Stimulated activated CD4-positive, alpha-beta T cell treated with anti-CD3 and anti-CD28 coated beads, Interleukin-4, amount 100 ng/mL, for 48 hours (primary cell): ENCODE results near the gene ZNF358.
"Not testable (repeated sequence)": the region's sequence is repeated elsewhere in the genome, so short reads cannot be mapped to it uniquely, and the experiment has no call there.

ENCODE experiments used
- DNase-seq, 2 donors: peaks; one replicate each; pipeline ENCODE4 v3.0.0-alpha.2; 2020; ENCODE audit warnings: low read depth in 2 of 2

The ZNF358 gene

DNA sequence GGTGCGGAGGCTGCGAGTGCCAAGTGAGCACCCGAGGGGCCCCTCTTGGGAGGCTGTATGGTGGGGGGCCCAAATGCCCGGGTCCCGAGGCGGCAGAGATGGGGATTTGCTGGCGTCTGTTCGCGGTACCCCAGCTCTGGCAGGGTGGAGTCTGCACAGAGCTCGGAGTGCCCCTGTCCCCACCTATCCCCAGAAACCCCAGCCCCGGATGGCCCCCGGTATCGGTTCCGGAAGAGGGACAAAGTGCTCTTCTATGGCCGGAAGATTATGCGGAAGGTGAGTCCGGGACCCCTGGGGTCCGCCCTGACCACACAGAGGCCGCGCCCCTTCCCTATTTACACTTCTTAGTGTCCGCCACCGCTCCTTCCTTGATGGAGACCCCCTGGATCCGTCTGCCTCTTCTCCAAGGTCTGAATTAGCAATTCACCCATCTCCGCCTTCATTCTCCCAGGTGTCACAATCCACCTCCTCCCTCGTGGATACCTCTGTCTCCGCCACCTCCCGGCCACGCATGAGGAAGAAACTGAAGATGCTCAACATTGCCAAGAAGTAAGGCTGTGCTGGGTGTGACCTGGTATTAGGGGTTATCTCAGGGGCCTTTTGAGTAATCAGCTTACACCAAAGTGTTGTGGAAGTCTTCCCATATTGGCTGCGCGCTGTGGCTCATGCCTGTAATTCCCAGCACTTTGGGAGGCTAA, 20.2 kb downstream of the ZNF358 start:
- no peak for DNase-seq

DNA sequence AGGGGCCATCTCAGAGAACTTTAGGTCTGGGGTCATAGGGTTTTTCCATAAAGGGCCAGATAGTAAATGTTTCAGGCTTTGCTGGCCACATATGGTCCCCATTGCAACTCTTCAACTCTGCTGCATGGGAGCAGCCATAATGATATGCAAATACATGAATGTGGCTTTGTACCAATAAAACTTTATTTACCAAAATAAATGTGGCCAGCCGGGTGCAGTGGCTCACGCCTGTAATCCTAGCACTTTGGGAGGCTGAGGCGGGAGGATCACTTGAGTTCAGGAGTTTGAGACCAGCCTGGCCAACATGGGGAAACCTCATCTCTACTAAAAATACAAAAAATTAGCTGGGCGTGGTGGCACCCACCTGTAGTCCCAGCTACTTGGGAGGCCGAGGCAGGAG, 23.1 kb downstream of the ZNF358 start:
- DNase-seq, result not testable (repeated sequence)

DNA sequence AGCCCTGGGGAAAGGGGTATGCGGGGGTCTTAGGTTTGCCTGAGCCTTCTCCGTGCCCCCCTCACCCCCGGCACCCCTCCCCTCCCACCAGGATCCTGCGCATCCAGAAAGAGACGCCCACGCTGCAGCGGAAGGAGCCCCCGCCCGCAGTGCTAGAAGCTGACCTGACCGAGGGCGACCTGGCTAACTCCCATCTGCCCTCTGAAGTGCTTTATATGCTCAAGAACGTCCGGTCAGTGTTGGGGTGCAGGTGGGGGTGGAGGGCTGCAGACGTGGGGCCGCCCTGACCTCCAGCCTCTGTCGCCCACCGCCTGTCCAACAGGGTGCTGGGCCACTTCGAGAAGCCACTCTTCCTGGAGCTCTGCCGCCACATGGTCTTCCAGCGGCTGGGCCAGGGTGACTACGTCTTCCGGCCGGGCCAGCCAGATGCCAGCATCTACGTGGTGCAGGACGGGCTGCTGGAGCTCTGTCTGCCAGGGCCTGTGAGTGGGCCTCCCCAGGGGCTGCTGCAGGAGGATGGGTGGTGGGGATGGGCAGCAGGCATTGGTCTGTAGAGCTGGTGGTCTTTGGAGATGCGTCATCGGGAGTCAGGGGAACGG, 24.0 kb downstream of the ZNF358 start:
- DNase-seq, result no peak

DNA sequence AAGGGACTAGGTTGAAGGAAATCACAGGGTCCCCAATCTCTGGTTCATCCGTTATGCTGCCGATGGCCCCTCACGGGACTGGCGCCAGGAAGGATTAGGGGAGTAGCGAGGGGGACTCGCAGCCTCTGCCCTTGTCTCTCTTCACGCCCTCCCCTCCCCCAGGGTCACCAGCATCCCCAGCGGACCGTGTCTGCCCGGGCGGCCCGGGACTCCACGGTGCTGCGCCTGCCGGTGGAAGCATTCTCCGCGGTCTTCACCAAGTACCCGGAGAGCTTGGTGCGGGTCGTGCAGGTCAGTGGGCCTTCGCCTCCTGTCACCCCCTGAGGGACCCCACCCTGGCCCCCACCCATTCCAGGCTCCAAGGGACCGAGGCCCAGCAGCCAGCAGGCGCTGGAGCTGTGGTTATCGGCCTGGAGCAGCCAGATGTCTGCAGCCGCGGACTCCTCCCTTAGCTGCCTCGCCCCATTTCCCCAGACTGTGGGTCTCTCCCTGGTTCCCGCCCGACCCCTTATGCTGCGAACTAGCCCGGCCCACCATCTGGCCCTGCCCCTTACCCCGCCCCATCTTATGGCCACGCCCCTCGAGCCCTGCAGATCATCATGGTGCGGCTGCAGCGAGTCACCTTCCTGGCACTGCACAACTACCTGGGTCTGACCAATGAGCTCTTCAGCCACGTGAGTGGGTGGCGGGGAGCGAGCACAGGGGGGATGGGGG, 25.0 kb downstream of the ZNF358 start:
- DNase-seq, result peak; percentile 26 to 45

DNA sequence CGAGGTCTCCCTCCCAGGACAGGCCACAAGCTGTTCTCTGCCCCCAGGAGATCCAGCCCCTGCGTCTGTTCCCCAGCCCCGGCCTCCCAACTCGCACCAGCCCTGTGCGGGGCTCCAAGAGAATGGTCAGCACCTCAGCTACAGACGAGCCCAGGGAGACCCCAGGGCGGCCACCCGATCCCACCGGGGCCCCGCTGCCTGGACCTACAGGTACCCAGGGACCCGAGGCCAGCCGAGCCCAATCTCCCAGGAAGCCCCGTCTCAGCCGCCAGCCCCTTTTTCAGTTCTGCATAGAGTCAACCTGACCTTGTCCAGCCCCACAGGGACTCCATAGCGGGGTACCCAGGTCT, 25.5 kb downstream of the ZNF358 start:
- DNase-seq, result no peak

DNA sequence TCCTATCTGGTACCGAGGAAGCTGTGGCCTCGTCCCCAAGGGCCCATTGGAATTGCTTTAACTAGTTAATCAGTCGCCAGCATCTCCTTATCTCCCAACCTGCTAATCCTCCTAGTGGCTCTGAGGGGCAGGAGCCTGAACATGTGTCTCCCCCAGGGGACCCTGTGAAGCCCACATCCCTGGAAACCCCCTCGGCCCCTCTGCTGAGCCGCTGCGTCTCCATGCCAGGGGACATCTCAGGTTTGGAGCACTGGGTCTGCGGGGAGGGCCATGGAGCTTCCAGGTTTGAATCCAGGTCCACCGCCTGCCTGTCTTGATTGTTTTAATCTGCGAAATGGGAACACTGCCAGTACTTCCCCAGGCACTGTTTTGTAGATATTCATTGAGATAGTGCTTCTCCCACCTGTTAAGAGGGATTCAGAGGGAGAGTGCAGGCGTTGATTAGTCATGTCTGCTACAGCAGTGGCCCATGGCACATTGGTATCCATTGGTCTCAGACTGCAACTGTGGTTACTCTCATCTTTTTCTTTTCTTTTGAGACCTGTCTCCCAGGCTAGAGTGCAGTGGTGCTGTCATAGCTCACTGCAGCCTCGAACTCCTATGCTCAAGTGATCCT, 26.0 kb downstream of the ZNF358 start:
- no peak for DNase-seq

DNA sequence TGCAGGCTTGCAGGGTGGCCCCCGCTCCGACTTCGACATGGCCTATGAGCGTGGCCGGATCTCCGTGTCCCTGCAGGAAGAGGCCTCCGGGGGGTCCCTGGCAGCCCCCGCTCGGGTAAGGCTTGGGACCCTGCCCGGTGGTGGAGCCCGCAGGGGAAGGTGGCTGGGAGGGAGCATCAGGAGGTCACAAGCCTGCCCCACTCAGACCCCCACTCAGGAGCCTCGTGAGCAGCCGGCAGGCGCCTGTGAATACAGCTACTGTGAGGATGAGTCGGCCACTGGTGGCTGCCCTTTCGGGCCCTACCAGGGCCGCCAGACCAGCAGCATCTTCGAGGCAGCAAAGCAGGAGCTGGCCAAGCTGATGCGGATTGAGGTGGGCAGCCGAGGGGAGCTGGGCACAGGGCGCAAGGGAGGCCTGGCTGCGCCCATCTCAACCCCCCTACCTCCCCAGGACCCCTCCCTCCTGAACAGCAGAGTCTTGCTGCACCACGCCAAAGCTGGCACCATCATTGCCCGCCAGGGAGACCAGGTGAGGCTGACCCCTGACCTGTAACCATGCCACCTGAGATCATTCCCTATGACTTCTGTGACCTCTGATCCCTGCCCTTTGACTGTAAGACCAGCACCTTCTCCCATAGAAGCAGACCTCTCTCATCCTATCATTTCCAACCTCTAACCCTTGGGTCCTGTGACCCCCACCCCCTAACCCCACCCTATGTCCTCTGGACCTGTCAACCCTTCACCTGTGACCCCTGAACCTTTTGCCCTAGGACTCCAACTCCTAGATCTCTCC, 26.8 kb downstream of the ZNF358 start:
- no peak for DNase-seq

DNA sequence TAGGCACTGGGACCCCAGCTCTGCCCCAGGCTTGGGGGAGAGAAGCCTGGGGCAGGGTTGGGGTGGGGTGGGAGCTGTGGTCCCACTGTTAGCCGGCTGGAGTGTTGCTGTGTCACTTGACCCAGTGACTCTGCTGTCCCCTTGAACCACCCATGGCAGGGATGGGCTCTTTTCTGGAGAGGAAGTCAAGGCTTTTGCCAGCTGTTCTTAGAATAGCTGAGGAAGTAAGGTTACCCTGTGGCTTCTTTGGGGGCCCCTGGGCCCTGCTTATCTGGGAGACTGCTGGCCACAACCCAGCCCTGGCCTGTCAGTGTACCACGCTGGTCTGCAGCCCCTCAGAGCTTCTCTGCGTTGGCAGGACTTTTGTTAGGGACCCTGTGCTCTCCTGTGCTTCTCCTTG, 28.7 kb downstream of the ZNF358 start:
- no peak for DNase-seq

DNA sequence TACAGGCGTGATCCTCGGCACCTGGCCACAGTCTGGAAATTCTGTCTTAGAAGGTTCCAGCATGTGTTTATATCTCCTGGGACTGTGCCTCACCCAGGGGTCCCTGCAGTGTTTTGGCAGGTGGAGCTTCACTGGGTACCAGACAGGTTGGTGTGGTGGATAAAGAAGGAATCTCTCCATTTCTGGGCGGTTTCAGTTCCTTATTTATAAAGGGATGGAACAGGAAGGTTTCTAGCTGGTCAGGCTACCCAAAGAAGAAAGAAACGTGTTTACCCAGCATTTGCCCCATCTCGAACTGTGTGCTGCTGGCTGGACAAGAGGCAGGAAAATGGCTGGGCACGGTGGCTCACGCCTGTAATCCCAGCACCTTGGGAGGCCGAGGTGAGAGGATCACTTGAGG, 29.4 kb downstream of the ZNF358 start:
- no peak for DNase-seq

DNA sequence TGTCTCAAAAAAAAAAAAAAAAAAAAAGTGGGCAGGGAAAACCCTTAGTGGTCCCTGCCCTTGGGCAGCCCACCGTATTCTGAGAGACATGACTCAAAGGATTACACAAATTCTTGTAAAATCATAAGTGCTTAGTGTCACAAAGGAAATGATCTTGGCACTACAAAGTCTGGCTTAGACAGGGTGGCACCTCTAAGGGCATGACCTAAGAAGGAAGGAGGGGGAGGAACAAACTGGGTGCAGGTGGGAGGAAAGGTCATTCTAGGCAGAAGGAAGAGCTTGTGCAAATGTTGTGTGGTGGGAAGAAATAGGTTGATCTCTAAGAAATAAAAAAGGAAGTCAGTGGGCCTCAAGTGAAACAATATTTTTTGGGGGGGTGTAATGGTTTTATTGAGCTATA, 30.0 kb downstream of the ZNF358 start:
- no peak for DNase-seq

DNA sequence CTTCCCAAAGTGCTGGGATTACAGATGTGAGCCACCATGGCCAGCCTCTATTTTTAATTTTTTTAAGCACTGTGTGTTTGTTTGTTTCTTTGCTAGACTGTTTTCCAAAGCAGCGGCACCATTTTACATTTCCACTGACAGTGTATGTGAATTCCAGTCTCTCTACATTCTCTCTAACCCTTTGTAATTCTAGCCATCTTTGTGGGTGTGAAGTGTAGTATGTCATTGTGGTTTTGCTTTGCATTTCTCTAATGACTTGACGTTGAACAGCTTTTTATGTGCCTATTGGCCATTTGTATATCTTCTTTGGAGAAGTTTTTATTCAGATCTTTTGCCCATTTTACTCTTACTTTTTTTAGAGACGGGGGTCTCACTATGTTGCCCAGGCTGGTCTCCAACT, 31.3 kb downstream of the ZNF358 start:
- DNase-seq, result no peak

DNA sequence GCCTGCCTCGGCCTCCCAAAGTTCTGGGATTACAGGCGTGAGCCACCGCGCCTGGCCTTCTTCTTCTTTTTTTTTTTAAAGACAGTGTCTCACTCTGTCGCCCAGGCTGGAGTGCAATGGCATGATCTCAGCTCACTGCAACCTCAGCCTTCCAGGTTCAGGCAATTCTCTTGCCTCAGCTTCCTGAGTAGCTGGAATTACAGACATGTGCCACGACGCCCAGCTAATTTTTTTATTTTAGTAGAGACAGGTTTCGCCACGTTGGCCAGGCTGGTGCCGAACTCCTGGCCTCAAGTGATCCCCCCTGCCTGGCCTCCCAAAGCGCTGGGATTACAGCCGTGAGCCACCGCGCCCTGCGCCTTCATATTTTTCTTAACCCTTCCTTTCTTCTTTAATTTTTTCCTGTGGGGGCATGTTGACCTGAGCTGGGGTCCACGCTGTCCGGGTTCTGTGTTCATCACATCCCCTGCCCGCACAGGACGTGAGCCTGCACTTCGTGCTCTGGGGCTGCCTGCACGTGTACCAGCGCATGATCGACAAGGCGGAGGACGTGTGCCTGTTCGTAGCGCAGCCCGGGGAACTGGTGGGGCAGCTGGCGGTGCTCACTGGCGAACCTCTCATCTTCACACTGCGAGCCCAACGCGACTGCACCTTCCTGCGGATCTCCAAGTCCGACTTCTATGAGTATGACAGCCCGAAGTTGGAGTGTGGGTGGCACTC, 33.7 kb downstream of the ZNF358 start:
- DNase-seq, result no peak

DNA sequence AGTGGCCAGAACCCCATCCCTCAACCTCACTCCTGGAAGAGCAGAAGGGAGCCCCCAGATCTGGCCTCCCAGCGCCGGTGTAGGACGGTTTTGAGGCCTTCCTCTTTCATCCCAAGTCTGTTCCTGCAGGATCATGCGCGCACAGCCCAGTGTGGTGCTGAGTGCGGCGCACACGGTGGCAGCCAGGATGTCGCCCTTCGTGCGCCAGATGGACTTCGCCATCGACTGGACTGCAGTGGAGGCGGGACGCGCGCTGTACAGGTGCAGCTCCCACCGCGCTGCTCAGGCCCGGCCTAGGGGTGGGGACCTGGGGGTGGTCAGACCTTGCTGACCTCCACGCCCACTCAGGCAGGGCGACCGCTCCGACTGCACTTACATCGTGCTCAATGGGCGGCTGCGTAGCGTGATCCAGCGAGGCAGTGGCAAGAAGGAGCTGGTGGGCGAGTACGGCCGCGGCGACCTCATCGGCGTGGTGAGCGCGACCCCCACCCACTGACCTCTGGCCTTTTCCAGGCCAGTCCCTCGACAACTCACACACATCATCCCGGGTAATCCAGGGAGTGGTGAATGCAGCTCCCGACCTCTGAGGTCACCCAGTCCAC, 34.4 kb downstream of the ZNF358 start:
- DNase-seq, result no peak

DNA sequence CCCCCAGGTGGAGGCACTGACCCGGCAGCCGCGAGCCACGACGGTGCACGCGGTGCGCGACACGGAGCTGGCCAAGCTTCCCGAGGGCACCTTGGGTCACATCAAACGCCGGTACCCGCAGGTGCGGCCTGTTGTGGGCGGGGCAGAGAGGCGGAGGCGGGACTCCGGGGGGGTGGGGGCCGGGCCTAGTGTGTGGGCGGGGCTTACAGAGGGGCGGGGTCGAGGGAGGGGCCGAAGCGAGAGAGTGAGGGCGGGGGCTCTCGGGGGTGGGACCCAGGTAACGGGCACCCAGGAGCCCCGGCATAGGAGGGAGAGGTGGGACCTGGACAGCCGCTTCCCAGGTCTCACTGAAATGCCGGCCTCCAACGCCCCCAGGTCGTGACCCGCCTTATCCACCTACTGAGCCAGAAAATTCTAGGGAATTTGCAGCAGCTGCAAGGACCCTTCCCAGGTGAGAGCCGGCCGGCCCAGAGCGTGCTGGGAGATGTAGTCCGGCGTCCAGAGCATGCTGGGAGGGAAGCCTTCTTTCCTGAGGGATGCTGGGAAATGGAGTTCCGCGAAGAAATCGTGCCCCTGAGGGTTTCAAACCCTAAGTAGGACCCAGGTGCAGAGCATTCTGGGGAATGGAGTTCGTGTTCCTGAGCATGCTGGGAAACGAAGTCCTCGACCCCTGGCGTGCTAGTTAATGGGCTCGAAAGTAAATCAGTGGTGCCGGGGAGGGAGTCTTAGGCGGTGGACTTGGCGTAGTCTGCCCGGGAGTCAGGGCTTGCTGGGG, 35.3 kb downstream of the ZNF358 start:
- peak in 1 of 2 donors; percentile 35 for DNase-seq

DNA sequence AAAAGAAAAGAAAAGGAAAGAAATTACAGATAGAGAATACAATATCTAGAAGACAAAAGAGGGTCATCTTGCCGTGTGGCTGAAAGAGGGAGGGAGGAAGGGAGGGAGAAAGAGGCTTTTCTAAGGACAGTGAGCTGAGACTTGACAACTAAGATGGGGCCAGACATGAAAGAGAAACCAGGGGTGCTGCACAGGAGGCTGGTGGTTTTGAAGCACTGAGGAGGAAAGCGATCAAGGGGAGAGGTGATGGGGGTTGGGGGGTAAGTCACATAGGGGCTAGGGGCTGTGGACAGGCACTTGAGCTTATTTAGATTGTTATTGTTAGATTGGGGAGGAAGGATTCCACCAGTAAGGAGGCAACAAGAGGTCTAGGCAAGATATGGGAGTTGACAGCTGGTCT, 36.9 kb downstream of the ZNF358 start:
- DNase-seq, result no peak

DNA sequence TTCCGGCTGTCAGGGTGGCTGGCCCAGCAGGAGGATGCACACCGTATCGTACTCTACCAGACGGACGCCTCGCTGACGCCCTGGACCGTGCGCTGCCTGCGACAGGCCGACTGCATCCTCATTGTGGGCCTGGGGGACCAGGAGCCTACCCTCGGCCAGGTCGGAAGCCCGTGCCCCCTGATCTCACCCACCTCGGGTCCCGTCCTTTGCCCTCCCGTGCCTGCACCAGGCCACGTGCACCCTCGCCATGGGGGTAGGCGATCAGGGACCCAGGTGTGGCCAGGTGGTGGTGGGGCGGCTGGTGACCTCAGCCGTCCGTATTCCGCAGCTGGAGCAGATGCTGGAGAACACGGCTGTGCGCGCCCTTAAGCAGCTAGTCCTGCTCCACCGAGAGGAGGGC, 38.7 kb downstream of the ZNF358 start:
- no peak for DNase-seq

DNA sequence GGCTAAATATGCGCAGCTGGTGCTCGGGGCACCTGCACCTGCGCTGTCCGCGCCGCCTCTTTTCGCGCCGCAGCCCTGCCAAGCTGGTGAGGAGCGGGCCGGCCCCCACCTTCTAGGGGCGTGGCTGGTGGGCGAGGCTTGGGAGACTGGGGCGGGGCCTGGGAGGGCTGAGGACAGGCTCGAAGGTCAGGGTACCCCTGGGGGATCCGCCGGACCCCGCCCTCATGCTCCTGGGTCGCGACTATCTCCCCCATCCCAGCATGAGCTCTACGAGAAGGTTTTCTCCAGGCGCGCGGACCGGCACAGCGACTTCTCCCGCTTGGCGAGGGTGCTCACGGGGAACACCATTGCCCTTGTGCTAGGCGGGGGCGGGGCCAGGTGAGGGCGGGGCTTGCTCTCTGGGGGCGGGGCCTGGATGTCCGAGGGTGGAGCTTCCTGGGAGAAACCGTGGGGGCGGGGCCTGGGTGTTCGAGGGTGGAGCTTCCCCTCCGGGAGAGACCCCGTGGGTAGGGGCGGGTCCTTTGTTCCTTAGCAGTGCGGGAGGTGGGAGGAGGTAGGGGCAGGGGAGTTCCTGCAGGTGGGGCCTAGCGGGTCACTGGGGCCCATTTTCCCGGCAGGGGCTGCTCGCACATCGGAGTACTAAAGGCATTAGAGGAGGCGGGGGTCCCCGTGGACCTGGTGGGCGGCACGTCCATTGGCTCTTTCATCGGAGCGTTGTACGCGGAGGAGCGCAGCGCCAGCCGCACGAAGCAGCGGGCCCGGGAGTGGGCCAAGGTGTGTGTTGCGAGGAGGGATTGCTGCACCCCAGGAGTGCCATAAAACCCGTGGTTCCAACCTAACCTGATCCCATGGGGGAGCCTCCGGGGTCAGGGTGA, 39.3 kb downstream of the ZNF358 start:
- DNase-seq, result peak; percentile 21 to 53

DNA sequence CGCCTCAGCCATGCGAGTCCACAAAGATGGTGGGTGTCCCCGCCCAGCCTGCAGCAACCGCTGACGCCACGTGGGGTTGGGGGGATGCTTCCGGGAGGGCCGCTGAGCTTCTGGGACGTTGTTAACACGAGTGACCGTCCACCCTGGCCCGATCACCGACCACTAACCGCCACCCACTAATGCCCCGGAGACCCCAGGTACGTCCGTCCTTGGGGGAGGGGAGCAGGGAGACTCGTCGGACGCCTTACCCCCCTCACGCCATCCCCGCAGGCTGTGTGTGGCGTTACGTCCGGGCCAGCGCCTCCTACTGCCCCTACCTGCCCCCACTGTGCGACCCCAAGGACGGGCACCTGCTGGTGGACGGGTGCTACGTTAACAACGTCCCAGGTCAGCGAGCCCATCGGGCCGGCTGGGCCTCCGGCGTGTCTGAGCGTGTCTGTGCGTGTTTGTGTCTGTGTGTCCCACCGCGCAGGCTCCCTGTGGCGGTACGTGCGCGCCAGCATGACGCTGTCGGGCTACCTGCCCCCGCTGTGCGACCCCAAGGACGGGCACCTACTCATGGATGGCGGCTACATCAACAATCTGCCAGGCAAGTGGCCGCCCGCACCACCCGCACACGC, 40.9 kb downstream of the ZNF358 start:
- DNase-seq, result no peak

DNA sequence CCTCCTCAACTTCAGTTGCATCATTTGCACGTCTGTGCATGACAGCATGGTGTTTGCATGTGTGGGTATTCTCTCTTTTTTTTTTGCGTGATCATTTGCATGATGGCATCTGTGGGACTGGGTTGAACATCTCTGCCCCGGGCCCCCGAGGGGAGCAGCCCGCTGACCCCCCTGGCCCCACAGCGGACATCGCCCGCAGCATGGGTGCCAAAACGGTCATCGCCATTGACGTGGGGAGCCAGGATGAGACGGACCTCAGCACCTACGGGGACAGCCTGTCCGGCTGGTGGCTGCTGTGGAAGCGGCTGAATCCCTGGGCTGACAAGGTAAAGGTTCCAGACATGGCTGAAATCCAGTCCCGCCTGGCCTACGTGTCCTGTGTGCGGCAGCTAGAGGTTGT, 42.8 kb downstream of the ZNF358 start:
- DNase-seq, result no peak
